HG03354 (cell line): Measurements from ENCODE around the gene TMEM263.
"Not testable (repeated sequence)": the region's sequence is repeated elsewhere in the genome, so short reads cannot be mapped to it uniquely, and the experiment has no call there.

Experiments used
- ATAC-seq: cut with Tn5 transposase; IDR thresholded peaks from one replicate; pipeline ENCODE4 v1.9.1; 2021; ENCODE audit warnings: mild to moderate bottlenecking; ENCODE audit not compliant: unreplicated experiment, poor library complexity, severe bottlenecking

TMEM263 gene

GRCh38 chr12:106955377-106956047, at the start of gene TMEM263:
TMEM263 (plus strand) TSS chr12:106955907; CDS start chr12:106967117, 11,210 bp downstream.
- ATAC-seq = peak; percentile 81

DNA sequence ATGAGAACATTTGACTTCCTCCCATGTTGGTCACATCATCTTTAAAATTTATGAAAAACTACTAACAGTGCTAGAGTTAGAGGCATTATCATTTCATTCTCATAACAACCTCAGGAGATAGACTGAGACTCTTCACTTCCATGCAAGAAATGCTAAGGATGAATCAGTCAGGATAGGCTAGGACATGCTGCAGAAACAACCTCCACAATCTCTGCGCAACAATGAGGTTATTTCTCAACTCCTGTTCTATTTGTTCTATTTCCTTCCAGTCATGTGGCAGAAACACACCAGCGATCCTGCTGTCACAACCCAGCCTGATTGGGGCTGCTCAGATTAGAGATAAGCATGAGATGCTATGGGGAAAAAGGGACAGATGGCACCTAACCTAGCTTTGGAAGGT, 49.0 kb upstream of the TMEM263 start:
- no peak for ATAC-seq

- no peak for ATAC-seq
These were observed 48.3 kb upstream of the TMEM263 start for GRCh38 chr12:106907411-106907810.

- no peak for ATAC-seq
These were observed 47.9 kb upstream of the TMEM263 start for GRCh38 chr12:106907846-106908245.

GRCh38 chr12:106908561-106908960, 47.1 kb upstream of the TMEM263 start:
- no peak for ATAC-seq

- ATAC-seq = peak; percentile 69
These were observed 45.5 kb upstream of the TMEM263 start for GRCh38 chr12:106910202-106910601.

GRCh38 chr12:106911581-106911980, 44.1 kb upstream of the TMEM263 start:
- no peak for ATAC-seq

GRCh38 chr12:106913456-106913855, 42.3 kb upstream of the TMEM263 start:
- ATAC-seq = no peak

- peak; percentile 70 for ATAC-seq
These were observed 40.7 kb upstream of the TMEM263 start for GRCh38 chr12:106914796-106915634.

- no peak for ATAC-seq
These were observed 40.1 kb upstream of the TMEM263 start for GRCh38 chr12:106915635-106916026.

DNA sequence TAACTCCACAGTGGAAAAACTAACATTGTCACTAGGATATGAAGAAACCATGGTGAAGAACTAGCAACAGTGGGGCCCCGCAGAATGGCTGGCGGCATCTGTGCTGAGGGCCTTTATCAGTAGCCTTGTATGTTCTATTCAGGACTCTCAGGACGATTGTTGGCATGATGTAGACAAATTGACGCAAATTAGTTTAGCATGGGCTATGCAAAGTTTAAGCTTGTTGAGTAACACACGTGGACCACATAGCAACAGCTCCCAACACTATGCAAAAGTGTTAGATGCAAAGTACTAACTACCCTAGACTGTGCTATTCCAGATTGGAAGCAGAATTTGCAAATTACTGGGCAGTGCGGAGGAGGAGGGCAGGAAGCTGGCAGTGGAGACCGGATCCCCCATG, 38.2 kb upstream of the TMEM263 start:
- no peak for ATAC-seq

DNA sequence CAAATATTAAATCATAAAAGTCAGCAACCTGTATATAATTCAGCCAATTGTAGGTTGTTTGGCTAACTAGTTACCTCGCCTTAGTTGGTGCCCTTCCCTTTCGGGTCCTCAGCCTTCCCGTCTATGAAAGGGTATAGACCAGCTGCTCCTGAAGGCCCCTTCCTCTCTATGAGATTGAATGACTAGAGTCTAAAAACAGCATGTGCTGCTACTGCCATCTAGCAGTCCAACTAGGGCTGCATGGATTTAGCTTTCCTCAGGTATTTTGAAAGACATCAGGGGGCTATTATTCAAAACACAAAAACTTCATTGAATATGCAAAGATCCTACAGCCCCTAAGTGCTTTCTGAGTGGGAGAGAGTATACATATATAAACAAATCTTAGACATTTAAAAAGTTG, 37.0 kb upstream of the TMEM263 start:
- no peak for ATAC-seq

- no peak for ATAC-seq
These were observed 35.7 kb upstream of the TMEM263 start for GRCh38 chr12:106919910-106920544.

DNA sequence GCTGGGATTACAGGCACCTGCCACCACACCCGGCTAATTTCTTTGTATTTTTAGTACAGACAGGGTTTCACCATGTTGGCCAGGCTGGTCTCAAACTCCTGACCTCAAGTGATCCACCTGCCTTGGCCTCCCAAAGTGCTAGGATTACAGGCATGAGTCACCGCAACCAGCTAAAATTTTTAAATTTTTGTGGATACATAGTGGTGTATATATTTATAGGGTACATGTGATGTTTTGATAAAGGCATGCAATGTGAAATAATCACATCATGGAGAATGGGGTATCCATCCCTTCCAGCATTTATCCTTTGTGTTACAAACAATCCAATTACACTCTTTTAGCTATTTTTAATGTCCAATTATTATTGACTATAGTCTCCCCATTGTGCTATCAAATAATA, 33.7 kb upstream of the TMEM263 start:
- not testable (repeated sequence) for ATAC-seq

- not testable (repeated sequence) for ATAC-seq
These were observed 32.1 kb upstream of the TMEM263 start for GRCh38 chr12:106923594-106923993.

DNA sequence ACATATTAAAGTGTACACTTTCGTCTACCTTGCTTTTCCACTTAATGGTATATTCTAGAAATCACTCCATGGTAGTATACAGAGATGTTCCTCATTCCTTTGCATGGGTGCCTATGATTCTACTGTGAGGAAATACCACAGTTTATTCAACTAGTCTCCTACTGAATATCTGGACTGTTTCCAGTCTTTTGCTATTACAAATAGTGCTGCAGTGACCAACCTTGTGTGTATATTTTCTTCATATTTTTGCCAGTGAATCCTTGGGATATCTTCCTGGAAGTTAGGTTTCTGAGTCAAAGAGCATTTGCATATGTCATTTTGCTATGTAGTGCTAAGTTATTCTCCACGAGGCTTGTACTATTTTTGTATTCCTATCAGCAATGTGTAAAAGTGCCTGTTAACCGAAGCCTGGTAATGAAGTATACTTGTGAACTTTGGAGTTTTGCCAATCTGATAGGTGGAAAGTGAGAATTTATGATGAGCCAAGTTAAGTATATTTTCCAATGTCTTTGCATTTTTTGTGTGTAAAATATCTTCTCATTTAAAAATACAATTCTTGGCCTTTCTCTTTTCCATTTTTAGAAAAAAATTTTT, 31.3 kb upstream of the TMEM263 start:
- ATAC-seq = no peak

DNA sequence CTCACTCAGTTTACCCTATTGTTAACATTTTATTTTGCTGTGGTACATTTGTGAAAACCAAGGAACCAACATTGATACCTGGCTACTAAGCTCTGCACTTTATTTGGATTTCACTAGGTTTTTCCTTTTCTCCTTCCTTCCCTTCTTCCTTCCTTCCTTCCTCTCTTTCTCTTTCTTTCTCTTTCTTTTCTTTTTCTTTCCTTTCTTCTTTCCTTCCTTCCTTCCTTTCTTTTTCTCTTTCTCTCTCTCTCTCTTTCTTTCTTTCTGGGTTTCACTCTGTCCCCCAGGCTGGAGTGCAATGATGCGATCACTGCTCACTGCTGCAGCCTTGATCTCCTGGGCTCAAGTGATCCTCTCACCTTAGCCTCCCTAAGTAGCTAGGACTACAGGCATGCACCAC, 29.1 kb upstream of the TMEM263 start:
- ATAC-seq = no peak

GRCh38 chr12:106934277-106934676, 21.4 kb upstream of the TMEM263 start:
- no peak for ATAC-seq

DNA sequence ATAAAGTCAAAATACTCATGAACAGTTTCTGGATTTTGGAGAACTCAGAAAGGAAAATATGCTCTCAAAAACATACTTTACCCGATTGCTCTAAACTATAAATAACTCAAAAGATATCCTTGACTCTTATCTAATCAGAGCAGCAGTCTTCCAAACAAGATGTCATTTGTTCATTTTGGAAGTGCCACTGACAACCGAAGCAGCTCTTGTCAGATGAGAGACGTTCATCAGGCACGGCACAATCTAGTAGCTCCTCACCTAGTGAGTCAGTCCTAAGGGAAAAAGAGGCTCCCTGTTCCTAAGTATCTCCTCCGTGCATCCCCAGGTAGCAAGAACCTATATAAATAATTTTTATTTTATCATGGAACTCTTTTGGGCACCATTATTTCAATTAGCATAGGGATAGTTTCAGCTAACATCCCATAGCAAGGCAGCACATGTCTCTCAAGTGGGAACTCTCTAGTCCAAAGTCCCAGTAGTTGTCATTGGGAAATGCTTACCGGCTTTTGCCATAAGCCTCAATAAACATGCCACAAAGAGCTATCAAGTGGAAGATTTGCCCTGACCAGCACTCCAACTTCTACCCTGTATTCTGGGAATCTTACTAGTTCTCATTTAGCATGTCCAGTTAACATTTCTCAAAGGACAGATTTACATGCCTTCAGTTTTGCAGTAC, 14.1 kb upstream of the TMEM263 start:
- ATAC-seq = no peak

- no peak for ATAC-seq
These were observed 12.9 kb upstream of the TMEM263 start for GRCh38 chr12:106942775-106943174.
